Heart right ventricle (tissue), 16 donors: ENCODE results near the gene SIAH3. TPM values are rescaled to one million over a fixed set of nuclear protein-coding genes. Genes with fewer than 3 reads are reported as not detected.

Experiments
- ATAC-seq, 8 donors: fragments of 200-7000 bp; cut with Tn5 transposase; one replicate each; pipeline ENCODE4 v1.9.1; 2020; ENCODE audit warnings: mild to moderate bottlenecking in 8 of 8, moderate library complexity in 8 of 8, moderate number of reproducible peaks in 1 of 8
- DNase-seq, 2 donors: peaks; one replicate each; pipeline ENCODE4 v3.0.0-alpha.2; 2020
- H3K27ac ChIP-seq, 10 donors: fragments of 200-600 bp; sonication (generic) in 2 of 10; one replicate each; pipeline versions ENCODE4 v1.5.0 to v1.8.0; 2020 to 2022; ENCODE audit warnings: mild to moderate bottlenecking in 3 of 10
- H3K27me3 ChIP-seq, 7 donors: fragments of 200-600 bp; one replicate each; pipeline ENCODE4 v1.8.0; 2021 to 2022; ENCODE audit warnings: mild to moderate bottlenecking in 2 of 7
- H3K36me3 ChIP-seq, 9 donors: fragments of 200-600 bp; sonication (generic) in 1 of 9; one replicate each; pipeline versions ENCODE4 v1.5.0 to v1.8.0; 2020 to 2022; ENCODE audit warnings: mild to moderate bottlenecking in 2 of 9
- H3K4me1 ChIP-seq, 9 donors: fragments of 200-600 bp; sonication (generic) in 1 of 9; one replicate each; pipeline versions ENCODE4 v1.5.0 to v1.8.0; 2020 to 2022; ENCODE audit warnings: mild to moderate bottlenecking in 4 of 9
- H3K4me3 ChIP-seq, 10 donors: fragments of 200-600 bp; sonication (generic) in 2 of 10; one replicate each; pipeline versions ENCODE4 v1.5.0 to v1.8.0; 2020 to 2022; ENCODE audit warnings: mild to moderate bottlenecking in 7 of 10, moderate library complexity in 2 of 10
- H3K9me3 ChIP-seq, 11 donors: fragments of 200-600 bp in 10 of 11; sonication (generic) in 2 of 11; one replicate each; pipeline versions ENCODE4 v1.5.0 to v1.8.0; 2013 to 2022; ENCODE audit warnings: mild to moderate bottlenecking in 2 of 11, control low read depth in 1 of 11, moderate library complexity in 1 of 11
- WGBS, 2 donors: extraction: QIAGEN DNeasy Blood & Tissue Kit; methylation state at CpG; one replicate each; pipeline ENCODE4 v1.1.7; 2013; ENCODE audit warnings: inconsistent platforms in 1 of 2; 5-methylcytosine and 5-hydroxymethylcytosine counted together
- intact Hi-C, 10 donors: fragments of 100-400 bp; cut with DNase I; formaldehyde crosslinking; loops; one replicate each; pipeline versions ENCODE4 v1.11.1 to v1.14.2; 2022
- polyA plus RNA-seq, 2 donors: library from polyadenylated mRNA; stranded (reverse); fragments of 200-250 nt; gene quantifications; one replicate each; pipeline ENCODE4 v1.2.3, GENCODE V29; 2013
- total RNA-seq, 10 donors: library from RNA; stranded (reverse); fragmentation: NEBNext Ultra II Directional in 3 of 10; extraction: Animal tissue kit (Norgen Biotek cat#: 25700) in 3 of 10; gene quantifications; one replicate each; pipeline versions ENCODE4 v1.2.1 to v1.2.4, GENCODE V29; 2021 to 2023
- TF ChIP-seq, protein P1 (sequence below), 9 donors: fragments of 200-600 bp; sonication (generic) in 2 of 9; IDR thresholded peaks; one replicate each; pipeline versions ENCODE4 v1.5.0 to v1.8.0; 2021 to 2022; ENCODE audit warnings: antibody characterized with exemption in 9 of 9, mild to moderate bottlenecking in 5 of 9, moderate library complexity in 1 of 9
- donor health status: Arrhythmogenic right ventricular cardiomyopathy.
- donor health status: ischemic (EF 13 %, LVEDD 7.1; RV severe dilation, severe dysfunction).
- donor health status: healthy with polysubstance abuse.
- donor health status: DM: no; HTN: yes; CAD: no.
- donor health status: DM: no; HTN: no; CAD: no.
- donor health status: ischemic (EF 25% LVEDD 6.9; RV normal size, moderate dysfunction).
- donor health status: ischemic (EF 25% LVEDD 5.7; RV mildly dilated, moderate dysfunction).
- donor health status: healthy.
- donor health status: DM: yes; HTN: yes; CAD: no.
- donor health status: Ischemic cardiomyopathy.
- donor health status: ischemic (EF 35%, LVEDD 5.7; RV mildly dilated, moderate dysfunction).
- donor health status: nonischemic (EF 11% LVEDD 7.7; RV severe dilation, severe dysfunction).
- donor health status: DM: yes; HTN: yes; CAD: no.
- donor health status: PGD.
- donor health status: ischemic (EF 29% LVEDD 5.4; RV normal size, mild dysfunction).
- donor health status: nonischemic (EF 23%, LVEDD 6.1; RV moderate dilation, normal function).

SIAH3 gene
- total and polyA plus RNA-seq, 12 donors = under 0.01 to 0.10 (median 0.06) TPM; not detected in 8

- H3K4me3 ChIP-seq = no peak overlapping the region
- peaks cover 0 to 15% (median 3%) of the 10 kb centered on the region in 11 donors for H3K9me3 ChIP-seq
- H3K27me3 ChIP-seq = peaks cover 0 to 4% (median 0%) of the 10 kb centered on the region in 7 donors
- TF ChIP-seq, protein P1, sequence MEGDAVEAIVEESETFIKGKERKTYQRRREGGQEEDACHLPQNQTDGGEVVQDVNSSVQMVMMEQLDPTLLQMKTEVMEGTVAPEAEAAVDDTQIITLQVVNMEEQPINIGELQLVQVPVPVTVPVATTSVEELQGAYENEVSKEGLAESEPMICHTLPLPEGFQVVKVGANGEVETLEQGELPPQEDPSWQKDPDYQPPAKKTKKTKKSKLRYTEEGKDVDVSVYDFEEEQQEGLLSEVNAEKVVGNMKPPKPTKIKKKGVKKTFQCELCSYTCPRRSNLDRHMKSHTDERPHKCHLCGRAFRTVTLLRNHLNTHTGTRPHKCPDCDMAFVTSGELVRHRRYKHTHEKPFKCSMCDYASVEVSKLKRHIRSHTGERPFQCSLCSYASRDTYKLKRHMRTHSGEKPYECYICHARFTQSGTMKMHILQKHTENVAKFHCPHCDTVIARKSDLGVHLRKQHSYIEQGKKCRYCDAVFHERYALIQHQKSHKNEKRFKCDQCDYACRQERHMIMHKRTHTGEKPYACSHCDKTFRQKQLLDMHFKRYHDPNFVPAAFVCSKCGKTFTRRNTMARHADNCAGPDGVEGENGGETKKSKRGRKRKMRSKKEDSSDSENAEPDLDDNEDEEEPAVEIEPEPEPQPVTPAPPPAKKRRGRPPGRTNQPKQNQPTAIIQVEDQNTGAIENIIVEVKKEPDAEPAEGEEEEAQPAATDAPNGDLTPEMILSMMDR (IDR thresholded peaks at IDR 0.05) = no peak
- 67 to 84% methylated on average over 1 of the region's 1 CpG for WGBS, 2 donors
- intact Hi-C loops = no loop called here
- no peaks in the 10 kb centered on the region for H3K36me3 ChIP-seq
- H3K27ac ChIP-seq = no peak overlapping the region
- H3K4me1 ChIP-seq = peaks cover 0 to 8% (median 0%) of the 10 kb centered on the region in 9 donors
- ATAC-seq (no peak), DNase-seq (no peak)
These were observed 99.0 kb downstream of the SIAH3 start for GRCh38 chr13:45752510-45752909.

- TF ChIP-seq, protein P1 (IDR thresholded peaks at IDR 0.05) = no peak
- Histone ChIP-seq H3K27me3 (peaks cover 0 to 4% (median 0%) of the 10 kb centered on the region in 7 donors), H3K27ac (no peak overlapping the region), H3K9me3 (peaks cover 0 to 9% (median 0%) of the 10 kb centered on the region in 11 donors), H3K36me3 (no peaks in the 10 kb centered on the region), H3K4me3 (no peak overlapping the region), H3K4me1 (peaks cover 0 to 8% (median 0%) of the 10 kb centered on the region in 9 donors)
- ATAC-seq (no peak), DNase-seq (no peak)
- intact Hi-C loops = no loop called here
These were observed 99.7 kb downstream of the SIAH3 start for GRCh38 chr13:45751885-45752284.

- H3K4me3 ChIP-seq = no peak overlapping the region
These were observed 101.0 kb downstream of the SIAH3 start for GRCh38 chr13:45750566-45750965.

DNA sequence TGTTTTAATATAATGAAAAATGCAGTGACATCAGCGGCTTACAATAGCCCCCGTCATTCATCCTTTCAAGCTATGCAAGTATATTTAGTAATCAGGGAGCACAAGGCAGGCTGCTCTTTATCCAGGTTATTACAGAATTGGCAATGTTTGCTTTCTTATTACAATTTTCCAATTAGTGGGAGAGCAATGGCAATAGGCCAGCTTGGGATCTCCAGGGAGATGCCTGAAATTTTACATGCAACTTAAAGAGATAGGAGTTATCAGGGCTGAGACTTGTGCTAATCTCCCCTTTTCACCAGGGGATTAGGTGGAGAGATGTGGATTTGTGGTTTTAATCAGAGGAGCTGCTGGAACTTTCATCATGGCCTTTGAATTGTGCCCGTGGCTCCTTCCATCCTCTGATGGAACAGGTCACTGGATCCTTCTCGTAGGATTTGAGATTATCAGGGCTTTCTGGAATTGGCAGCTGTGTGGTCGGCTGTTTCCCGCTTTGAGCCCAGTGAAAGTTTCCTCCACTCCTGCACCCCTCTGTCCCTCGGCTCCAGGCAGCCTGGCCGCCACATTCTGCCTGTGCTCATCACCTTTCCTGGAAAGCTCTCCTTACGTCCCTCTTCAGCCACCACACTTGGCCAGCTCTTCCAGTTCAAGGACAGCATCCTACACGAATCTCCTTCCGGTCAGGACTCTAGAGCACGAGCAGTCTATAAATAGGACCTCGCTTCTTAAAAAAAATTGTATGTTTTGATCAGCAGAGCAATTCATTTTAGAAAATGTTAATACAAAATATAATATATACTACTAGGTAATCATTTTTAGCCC, 102.4 kb downstream of the SIAH3 start:
- TF ChIP-seq, protein P1 (IDR thresholded peaks at IDR 0.05) = no peak
- H3K4me3 ChIP-seq = no peak overlapping the region
- no peaks in the 10 kb centered on the region for H3K9me3 ChIP-seq
- H3K27ac ChIP-seq = no peak overlapping the region
- H3K27me3 ChIP-seq = peaks cover 0 to 4% (median 0%) of the 10 kb centered on the region in 7 donors
- WGBS, 2 donors = 23 to 27% methylated on average over 13 of the region's 13 CpGs
- no peaks in the 10 kb centered on the region for H3K36me3 ChIP-seq
- ATAC-seq = peak in 1 of 8 donors; percentile 63
- H3K4me1 ChIP-seq = peaks cover 0 to 8% (median 0%) of the 10 kb centered on the region in 9 donors
- no peak for DNase-seq
- intact Hi-C loops = no loop called here

More at GRCh38 chr13:45750566-45750965, 101.0 kb downstream of the SIAH3 start:
- WGBS, 2 donors = 85% methylated on average over 3 of the region's 3 CpGs
- H3K27me3 ChIP-seq = peaks cover 0 to 4% (median 0%) of the 10 kb centered on the region in 7 donors
- intact Hi-C loops = no loop called here
- TF ChIP-seq, protein P1 (IDR thresholded peaks at IDR 0.05) = no peak
- H3K4me1 ChIP-seq = peaks cover 0 to 8% (median 0%) of the 10 kb centered on the region in 9 donors
- no peaks in the 10 kb centered on the region for H3K36me3 ChIP-seq
- H3K27ac ChIP-seq = no peak overlapping the region
- ATAC-seq = no peak
- no peaks in the 10 kb centered on the region for H3K9me3 ChIP-seq
- DNase-seq = no peak
